GM23338 (cell line): Measurements from ENCODE around the gene CCNT2. TPM values are rescaled to one million over a fixed set of nuclear protein-coding genes. Genes with fewer than 3 reads are reported as not detected.
"Not testable (repeated sequence)": the region's sequence is repeated elsewhere in the genome, so short reads cannot be mapped to it uniquely, and the experiment has no call there.

ENCODE experiments used
- ATAC-seq: fragments of 200-7000 bp; cut with Tn5 transposase; 3 replicates; pipeline ENCODE4 v1.9.1; 2020
- DNase-seq: peaks from one replicate; pipeline ENCODE4 v3.0.0-alpha.2; 2015; ENCODE audit warnings: low spot score
- H2AFZ ChIP-seq: fragments of 200-600 bp; sonication (generic); 2 replicates; pipeline ENCODE4 v1.8.0; 2016; ENCODE audit warnings: antibody characterized with exemption, mild to moderate bottlenecking, moderate library complexity
- H3F3A ChIP-seq: fragments of 200-600 bp; sonication (generic); replicated peaks from 2 replicates; pipeline ENCODE4 v1.8.0; 2017; ENCODE audit warnings: antibody characterized with exemption, mixed run types, low read depth
- H3K27ac ChIP-seq: fragments of 200-600 bp; sonication (generic); 2 replicates; pipeline ENCODE4 v1.6.1; 2016; ENCODE audit warnings: low read depth
- H3K27me3 ChIP-seq: fragments of 200-600 bp; sonication (generic); 2 replicates; pipeline ENCODE4 v1.8.0; 2016; ENCODE audit warnings: mild to moderate bottlenecking, mixed run types, moderate library complexity; ENCODE audit not compliant: insufficient read depth
- H3K36me3 ChIP-seq: fragments of 200-600 bp; sonication (generic); 2 replicates; pipeline ENCODE4 v1.8.0; 2016; ENCODE audit warnings: mild to moderate bottlenecking; ENCODE audit not compliant: insufficient read depth
- H3K4me1 ChIP-seq: fragments of 200-600 bp; sonication (generic); 2 replicates; pipeline ENCODE4 v1.8.0; 2016; ENCODE audit warnings: mild to moderate bottlenecking, moderate library complexity; ENCODE audit not compliant: insufficient read depth
- H3K4me2 ChIP-seq: fragments of 200-600 bp; sonication (generic); 2 replicates; pipeline ENCODE4 v1.7.1; 2017; ENCODE audit warnings: mixed run types
- H3K4me3 ChIP-seq: fragments of 200-600 bp; sonication (generic); 2 replicates; pipeline ENCODE4 v1.6.1; 2016; ENCODE audit warnings: mixed run types
- H3K79me2 ChIP-seq: fragments of 200-600 bp; sonication (generic); replicated peaks from 2 replicates; pipeline ENCODE4 v1.8.0; 2017; ENCODE audit warnings: mild to moderate bottlenecking; ENCODE audit not compliant: insufficient read depth
- H3K9me2 ChIP-seq: fragments of 200-600 bp; sonication (generic); 2 replicates; pipeline ENCODE4 v1.8.0; 2017; ENCODE audit not compliant: insufficient read depth
- H4K20me1 ChIP-seq: fragments of 200-600 bp; sonication (generic); replicated peaks from 2 replicates; pipeline ENCODE4 v1.8.0; 2017; ENCODE audit warnings: mild to moderate bottlenecking; ENCODE audit not compliant: insufficient read depth
- H3K27ac Mint-ChIP-seq: 2 replicates; pipeline ENCODE4 v1.8.0; 2020; ENCODE audit warnings: inconsistent platforms, mild to moderate bottlenecking, moderate library complexity, mixed read lengths
- H3K27me3 Mint-ChIP-seq: 3 replicates; pipeline ENCODE4 v1.8.0; 2022; ENCODE audit warnings: low read depth, mild to moderate bottlenecking, moderate library complexity, mixed read lengths, inconsistent platforms; ENCODE audit not compliant: insufficient read depth, poor library complexity
- H3K36me3 Mint-ChIP-seq: 3 replicates; pipeline ENCODE4 v1.8.0; 2021; ENCODE audit warnings: low read depth, mild to moderate bottlenecking, inconsistent platforms, moderate library complexity, mixed read lengths
- H3K4me1 Mint-ChIP-seq: 3 replicates; pipeline ENCODE4 v1.8.0; 2020; ENCODE audit warnings: mild to moderate bottlenecking, inconsistent platforms, mixed read lengths
- H3K4me3 Mint-ChIP-seq: 3 replicates; pipeline ENCODE4 v1.8.0; 2021; ENCODE audit warnings: moderate library complexity, mild to moderate bottlenecking, inconsistent platforms, mixed read lengths
- H3K9me3 Mint-ChIP-seq: 3 replicates; pipeline ENCODE4 v1.8.0; 2020; ENCODE audit warnings: moderate library complexity, mild to moderate bottlenecking, inconsistent platforms, mixed read lengths
- CREB1 ChIP-seq: fragments of 250-450 bp; sonication (Bioruptor Pico); IDR thresholded peaks from 2 replicates; pipeline ENCODE4 v1.5.0; 2020; ENCODE audit warnings: low read depth, mild to moderate bottlenecking, moderate library complexity
- EZH2phosphoT487 ChIP-seq: fragments of 200-600 bp; sonication (generic); IDR thresholded peaks from one replicate; pipeline ENCODE4 v1.8.1; 2018; ENCODE audit warnings: antibody characterized with exemption; ENCODE audit not compliant: unreplicated experiment
- JUNB ChIP-seq: IDR thresholded peaks from one replicate; pipeline ENCODE4 v1.6.1; 2016; ENCODE audit warnings: antibody characterized with exemption; ENCODE audit not compliant: unreplicated experiment
- NANOG ChIP-seq: IDR thresholded peaks from 2 replicates; pipeline ENCODE4 v1.6.1; 2016; ENCODE audit warnings: antibody characterized with exemption, borderline replicate concordance
- POLR2AphosphoS5 ChIP-seq: IDR thresholded peaks from 2 replicates; pipeline ENCODE4 v1.6.1; 2016; ENCODE audit warnings: antibody characterized with exemption, low read depth
- REST ChIP-seq: IDR thresholded peaks from one replicate; pipeline ENCODE4 v1.6.1; 2018; ENCODE audit warnings: antibody characterized with exemption; ENCODE audit not compliant: unreplicated experiment
- STAT1 ChIP-seq: IDR thresholded peaks from one replicate; pipeline ENCODE4 v1.6.1; 2016; ENCODE audit warnings: antibody characterized with exemption; ENCODE audit not compliant: unreplicated experiment
- ZNF114 ChIP-seq: fragments of 250-450 bp; sonication (Bioruptor Pico); IDR thresholded peaks from 2 replicates; pipeline ENCODE4 v1.5.0; 2020; ENCODE audit warnings: mild to moderate bottlenecking, moderate library complexity
- ZNF331 ChIP-seq: fragments of 250-450 bp; sonication (Bioruptor Pico); IDR thresholded peaks from 2 replicates; pipeline ENCODE4 v1.5.0; 2020; ENCODE audit warnings: low read depth, mild to moderate bottlenecking, moderate library complexity
- polyA plus RNA-seq: library from polyadenylated mRNA; unstranded; fragments of >200 nt; fragmentation: Nextera tagmentation; extraction: Ambion mirVana; gene quantifications from 2 replicates; pipeline ENCODE4 v1.2.1, GENCODE V29; 2016
- total RNA-seq: library from RNA; depleted of rRNA; stranded (reverse); fragments of >200 nt; shearing (Covaris generic); gene quantifications from 2 replicates; pipeline ENCODE4 v1.2.3, GENCODE V29; 2014

CCNT2 gene
- total and polyA plus RNA-seq, 2 experiments from 2014 or later: 22.5 to 46.5 TPM

- TF ChIP-seq REST (no peak), EZH2phosphoT487 (no peak), JUNB (no peak), ZNF331 (CRISPR knock-in tag) (no peak)
These were observed 13.5 kb upstream of the CCNT2 start (continued) for GRCh38 chr2:134905168-134905567.

GRCh38 chr2:134906726-134907125 lies 11.9 kb upstream of the CCNT2 start:
- Histone ChIP-seq H3K4me1 (no peaks in the 10 kb centered on the region), H3F3A (no peaks in the 10 kb centered on the region), H3K36me3 (no peaks in the 10 kb centered on the region), H2AFZ (no peak overlapping the region), H3K4me2 (no peak overlapping the region), H3K27me3 (no peaks in the 10 kb centered on the region), H4K20me1 (no peaks in the 10 kb centered on the region), H3K4me3 (no peak overlapping the region), H3K79me2 (no peaks in the 10 kb centered on the region), H3K9me2 (0 out of 2 replicates have a peak, but pooled peaks cover 6% of the 10 kb centered on the region), H3K27ac (no peak overlapping the region)
- DNase-seq: no peak
- Mint-ChIP-seq H3K4me1 (peaks cover 4% of the 10 kb centered on the region; the same call in 2 of the 3 replicates), H3K36me3 (no peaks in the 10 kb centered on the region), H3K27ac (no peak overlapping the region), H3K9me3 (peaks cover 6% of the 10 kb centered on the region; the same call in 1 of the 3 replicates), H3K27me3 (no peaks in the 10 kb centered on the region), H3K4me3 (no peak overlapping the region)
- TF ChIP-seq POLR2AphosphoS5: no peak
- TF ChIP-seq ZNF114 (CRISPR knock-in tag): no peak
- no peak for TF ChIP-seq STAT1
- no peak for TF ChIP-seq ZNF331 (CRISPR knock-in tag)
- TF ChIP-seq NANOG: no peak
- TF ChIP-seq CREB1 (CRISPR knock-in tag): no peak
- no peak for TF ChIP-seq JUNB
- no peak for ATAC-seq

- not testable (repeated sequence) for H3K4me1 Mint-ChIP-seq, H3K4me3 Mint-ChIP-seq, ATAC-seq, H3K36me3 Mint-ChIP-seq, H3F3A ChIP-seq, H3K4me1 ChIP-seq, H3K4me3 ChIP-seq, H3K9me3 Mint-ChIP-seq, H3K9me2 ChIP-seq, H3K27me3 Mint-ChIP-seq, H3K79me2 ChIP-seq, H3K27me3 ChIP-seq, H3K36me3 ChIP-seq, H4K20me1 ChIP-seq, H3K27ac ChIP-seq, H3K4me2 ChIP-seq, H3K27ac Mint-ChIP-seq, H2AFZ ChIP-seq, DNase-seq
These were observed 11.0 kb upstream of the CCNT2 start for GRCh38 chr2:134907441-134908116.
